PC-3 (cell line): ENCODE results near the gene LRRC42. TPM values are rescaled to one million over a fixed set of nuclear protein-coding genes. Genes with fewer than 3 reads are reported as not detected.

Source experiments
- ATAC-seq: fragments of 200-7000 bp; cut with Tn5 transposase; 2 replicates; pipeline ENCODE4 v1.9.1; 2020; ENCODE audit warnings: mild to moderate bottlenecking, moderate library complexity
- BruUV-seq: library from RNA; stranded (reverse); fragments of 400-500 nt; replicated peaks from 2 replicates; lab custom pipeline; 2021; lab: Mats Ljungman, UMichigan
- CTCF ChIA-PET: fragments of 300-600 bp; sonication (Branson Sonifier 250); formaldehyde crosslinking; loops from one replicate; lab custom pipeline; 2022; ENCODE audit warnings: antibody characterized with exemption; lab: Charles Lee
- POLR2A ChIA-PET: fragments of 300-600 bp; sonication (Branson Sonifier 250); formaldehyde crosslinking; loops from one replicate; lab custom pipeline; 2022; ENCODE audit warnings: antibody characterized with exemption; ENCODE audit not compliant: unreplicated experiment; lab: Charles Lee
- DNase-seq: peaks from one replicate; pipeline ENCODE4 v3.0.0-alpha.2; 2015
- H2AFZ ChIP-seq: fragments of 300-600 bp; sonication (generic); 2 replicates; pipeline ENCODE4 v1.6.0; 2016; ENCODE audit warnings: antibody characterized with exemption, low read length
- H3F3A ChIP-seq: fragments of 300-600 bp; sonication (generic); one replicate; pipeline ENCODE4 v1.6.0; 2017; ENCODE audit warnings: antibody characterized with exemption, low read length, control low read depth, mild to moderate bottlenecking; ENCODE audit not compliant: unreplicated experiment
- H3K27ac ChIP-seq: fragments of 300-600 bp; sonication (generic); 2 replicates; pipeline ENCODE4 v1.5.1; 2016; ENCODE audit warnings: mild to moderate bottlenecking, low read length
- H3K27me3 ChIP-seq: fragments of 300-600 bp; sonication (generic); 2 replicates; pipeline ENCODE4 v1.6.1; 2016; ENCODE audit warnings: low read length, mixed read lengths
- H3K36me3 ChIP-seq: fragments of 300-600 bp; sonication (generic); 2 replicates; pipeline ENCODE4 v1.6.1; 2016; ENCODE audit warnings: low read depth, mixed run types, low read length, mixed read lengths
- H3K4me1 ChIP-seq: fragments of 300-600 bp; sonication (generic); 2 replicates; pipeline ENCODE4 v1.5.1; 2016; ENCODE audit warnings: low read length; ENCODE audit not compliant: insufficient read depth
- H3K4me2 ChIP-seq: fragments of 300-600 bp; sonication (generic); 2 replicates; pipeline ENCODE4 v1.6.0; 2016; ENCODE audit warnings: low read length
- H3K4me3 ChIP-seq: fragments of 300-600 bp; sonication (generic); 2 replicates; pipeline ENCODE4 v1.5.1; 2016; ENCODE audit warnings: mild to moderate bottlenecking, low read length, mixed read lengths
- H3K79me2 ChIP-seq: fragments of 300-600 bp; sonication (generic); 2 replicates; pipeline ENCODE4 v1.6.1; 2017; ENCODE audit warnings: low read length, mixed read lengths
- H3K9ac ChIP-seq: fragments of 300-600 bp; sonication (generic); 2 replicates; pipeline ENCODE4 v1.6.0; 2016; ENCODE audit warnings: mild to moderate bottlenecking, low read length
- H3K9me2 ChIP-seq: fragments of 300-600 bp; sonication (generic); replicated peaks from 2 replicates; pipeline ENCODE4 v1.6.1; 2016; ENCODE audit warnings: mixed run types, low read length, mixed read lengths
- H3K9me3 ChIP-seq: fragments of 300-600 bp; sonication (generic); 2 replicates; pipeline ENCODE4 v1.6.1; 2016; ENCODE audit warnings: low read length, mixed read lengths
- H4K20me1 ChIP-seq: fragments of 300-600 bp; sonication (generic); 2 replicates; pipeline ENCODE4 v1.6.1; 2016; ENCODE audit warnings: low read length, mixed read lengths
- EZH2 ChIP-seq: fragments of 300-600 bp; sonication (generic); IDR thresholded peaks from one replicate; pipeline ENCODE4 v1.6.1; 2017; ENCODE audit warnings: antibody characterized with exemption, mild to moderate bottlenecking, low read length; ENCODE audit not compliant: unreplicated experiment
- EZH2phosphoT487 ChIP-seq: fragments of 300-600 bp; sonication (generic); IDR thresholded peaks from 2 replicates; pipeline ENCODE4 v1.6.1; 2018; ENCODE audit warnings: mild to moderate bottlenecking, antibody characterized with exemption, low read length, borderline replicate concordance
- intact Hi-C: fragments of 100-400 bp; cut with micrococcal nuclease; formaldehyde crosslinking; loops from 2 replicates; pipeline ENCODE4 v1.9.0; 2023
- total RNA-seq: library from RNA; depleted of rRNA; stranded (reverse); fragments of >200 nt; gene quantifications from 2 replicates; pipeline ENCODE4 v1.2.3, GENCODE V29; 2014
- TF ChIP-seq, protein P1 (sequence below): fragments of 300-600 bp; sonication (generic); conservative IDR thresholded peaks from 2 replicates; pipeline ENCODE4 v1.5.1; 2017; ENCODE audit warnings: antibody characterized with exemption, low read depth, mild to moderate bottlenecking, low read length

Gene LRRC42
- total RNA-seq, 1 experiment from 2014 or later, result 27.3 TPM

DNA sequence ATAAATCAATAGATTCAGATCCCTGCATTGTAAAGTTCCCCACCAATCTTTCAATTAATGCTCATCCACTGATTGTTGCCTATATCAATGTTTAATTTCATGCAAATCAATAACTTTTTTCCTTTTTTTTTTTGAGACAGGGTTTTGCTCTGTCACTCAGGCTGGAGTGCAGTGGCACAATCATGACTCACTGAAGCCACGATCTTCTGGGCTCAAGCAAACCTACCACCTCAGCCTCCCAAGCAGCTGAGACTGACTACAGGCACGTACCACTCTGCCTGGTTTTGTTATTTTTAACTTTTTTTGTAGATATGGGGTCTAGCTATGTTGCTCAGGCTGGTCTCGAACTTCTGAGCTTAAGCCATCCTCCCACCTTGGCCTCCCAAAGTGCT lies 26.5 kb upstream of the LRRC42 start:
- peaks cover 4% of the 10 kb centered on the region for H3F3A ChIP-seq
- no peak overlapping the region for H3K27ac ChIP-seq
- ChIA-PET POLR2A (no interaction called here), CTCF (interaction anchor here (0.6 kb wide), 1 partner anchor 19 kb away, joined by 3 read pairs; no protein-coding TSS in a partner anchor)
- no peaks in the 10 kb centered on the region for H3K9me2 ChIP-seq
- no peak overlapping the region for H3K9ac ChIP-seq
- TF ChIP-seq EZH2phosphoT487 (no peak), EZH2 (no peak)
- TF ChIP-seq, protein P1, sequence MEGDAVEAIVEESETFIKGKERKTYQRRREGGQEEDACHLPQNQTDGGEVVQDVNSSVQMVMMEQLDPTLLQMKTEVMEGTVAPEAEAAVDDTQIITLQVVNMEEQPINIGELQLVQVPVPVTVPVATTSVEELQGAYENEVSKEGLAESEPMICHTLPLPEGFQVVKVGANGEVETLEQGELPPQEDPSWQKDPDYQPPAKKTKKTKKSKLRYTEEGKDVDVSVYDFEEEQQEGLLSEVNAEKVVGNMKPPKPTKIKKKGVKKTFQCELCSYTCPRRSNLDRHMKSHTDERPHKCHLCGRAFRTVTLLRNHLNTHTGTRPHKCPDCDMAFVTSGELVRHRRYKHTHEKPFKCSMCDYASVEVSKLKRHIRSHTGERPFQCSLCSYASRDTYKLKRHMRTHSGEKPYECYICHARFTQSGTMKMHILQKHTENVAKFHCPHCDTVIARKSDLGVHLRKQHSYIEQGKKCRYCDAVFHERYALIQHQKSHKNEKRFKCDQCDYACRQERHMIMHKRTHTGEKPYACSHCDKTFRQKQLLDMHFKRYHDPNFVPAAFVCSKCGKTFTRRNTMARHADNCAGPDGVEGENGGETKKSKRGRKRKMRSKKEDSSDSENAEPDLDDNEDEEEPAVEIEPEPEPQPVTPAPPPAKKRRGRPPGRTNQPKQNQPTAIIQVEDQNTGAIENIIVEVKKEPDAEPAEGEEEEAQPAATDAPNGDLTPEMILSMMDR, result no peak
- no peaks in the 10 kb centered on the region for H3K9me3 ChIP-seq
- no peak overlapping the region for H3K4me2 ChIP-seq
- ATAC-seq (peak; percentile 54; the same call in 1 of the 2 replicates), DNase-seq (no peak)
- no TSS peak for BruUV-seq
- no peaks in the 10 kb centered on the region for H3K27me3 ChIP-seq
- H3K4me1 ChIP-seq, result peaks cover 12% of the 10 kb centered on the region; the same call in 1 of the 2 replicates
- no peak overlapping the region for H3K4me3 ChIP-seq
- H3K36me3 ChIP-seq, result peaks cover 22% of the 10 kb centered on the region
- no peaks in the 10 kb centered on the region for H4K20me1 ChIP-seq
- intact Hi-C loops, result no loop called here
- H2AFZ ChIP-seq, result no peak overlapping the region
- H3K79me2 ChIP-seq, result no peaks in the 10 kb centered on the region

DNA sequence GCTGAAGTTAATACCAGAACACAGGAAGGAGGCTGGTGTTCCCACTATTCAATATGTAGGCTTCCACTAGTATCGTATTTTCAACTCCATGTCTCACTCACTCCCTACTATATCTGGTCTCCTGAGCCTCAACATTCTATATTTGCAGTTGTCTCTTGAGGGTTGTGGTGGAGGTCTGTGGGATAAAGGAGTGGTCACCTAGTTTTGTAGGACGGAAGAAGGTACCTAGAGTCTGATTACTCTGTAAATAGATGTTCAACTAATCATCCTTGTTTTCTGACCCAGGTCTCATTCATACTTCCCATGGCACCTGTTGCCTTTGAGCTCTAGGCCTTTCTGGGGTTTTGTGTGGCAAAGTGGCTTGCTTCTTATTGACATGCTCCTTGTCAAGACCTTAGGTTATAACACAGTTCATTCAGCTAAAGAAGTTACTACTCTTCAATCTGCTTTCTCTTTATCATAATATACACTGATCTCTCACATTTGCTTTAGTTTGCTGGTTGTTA lies 18.7 kb upstream of the LRRC42 start:
- no peak overlapping the region for H3K27ac ChIP-seq
- H2AFZ ChIP-seq, result no peak overlapping the region
- no peaks in the 10 kb centered on the region for H4K20me1 ChIP-seq
- no peaks in the 10 kb centered on the region for H3K27me3 ChIP-seq
- TF ChIP-seq EZH2 (no peak), EZH2phosphoT487 (no peak)
- TF ChIP-seq, protein P1, result no peak
- H3K36me3 ChIP-seq, result peaks cover 17% of the 10 kb centered on the region; the same call in 1 of the 2 replicates
- H3F3A ChIP-seq, result no peaks in the 10 kb centered on the region
- no peaks in the 10 kb centered on the region for H3K9me2 ChIP-seq
- ChIA-PET CTCF (no interaction called here), POLR2A (no interaction called here)
- DNase-seq (no peak), ATAC-seq (no peak)
- intact Hi-C loops, result no loop called here
- no TSS peak for BruUV-seq
- H3K9me3 ChIP-seq, result no peaks in the 10 kb centered on the region
- H3K4me3 ChIP-seq, result no peak overlapping the region
- H3K9ac ChIP-seq, result no peak overlapping the region
- H3K4me1 ChIP-seq, result no peaks in the 10 kb centered on the region
- H3K4me2 ChIP-seq, result no peak overlapping the region
- no peaks in the 10 kb centered on the region for H3K79me2 ChIP-seq

DNA sequence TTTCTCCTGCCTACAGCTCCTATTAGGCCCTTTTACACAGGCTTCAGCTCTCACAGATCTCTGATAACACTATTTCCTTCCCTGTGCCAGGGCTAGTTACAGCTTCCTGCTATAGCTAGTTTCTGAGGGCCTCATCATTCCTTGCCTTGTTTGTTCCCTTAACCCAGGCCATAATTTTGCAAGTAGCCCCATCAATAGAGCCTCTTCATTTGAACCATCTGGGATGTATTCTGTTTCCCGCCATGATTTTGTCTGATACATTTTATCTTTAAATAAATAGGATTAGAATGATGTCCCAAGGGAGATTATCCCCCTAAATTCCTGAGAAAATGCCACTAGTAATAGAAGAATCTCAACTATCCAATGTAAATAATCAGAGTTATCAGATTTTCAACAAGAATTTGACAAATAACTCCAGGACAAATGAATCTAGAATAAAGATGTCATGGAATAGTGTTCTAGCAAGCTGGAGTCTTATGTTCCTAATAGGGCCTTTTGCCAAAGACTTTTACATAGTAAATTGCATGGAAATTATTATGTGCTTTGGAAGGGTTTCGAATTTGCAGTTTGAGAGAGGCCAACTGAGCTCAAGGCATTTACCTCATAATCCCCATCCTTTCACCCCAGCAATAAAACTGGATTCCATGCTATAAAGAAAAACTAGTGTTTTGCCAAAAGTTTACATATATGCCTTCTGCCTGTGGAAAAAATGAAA lies 16.7 kb upstream of the LRRC42 start:
- Histone ChIP-seq H3K4me2 (no peak overlapping the region), H3K9ac (no peak overlapping the region), H3K9me2 (no peaks in the 10 kb centered on the region), H3K36me3 (peaks cover 17% of the 10 kb centered on the region), H3K27me3 (no peaks in the 10 kb centered on the region), H2AFZ (no peak overlapping the region), H4K20me1 (no peaks in the 10 kb centered on the region), H3K4me3 (no peak overlapping the region), H3K9me3 (peaks cover 6% of the 10 kb centered on the region; the same call in 1 of the 2 replicates), H3K79me2 (no peaks in the 10 kb centered on the region), H3K4me1 (no peaks in the 10 kb centered on the region), H3F3A (no peaks in the 10 kb centered on the region), H3K27ac (no peak overlapping the region)
- no peak for DNase-seq
- ATAC-seq, result no peak
- TF ChIP-seq EZH2 (no peak), EZH2phosphoT487 (no peak)
- TF ChIP-seq, protein P1, result no peak
- intact Hi-C loops, result no loop called here
- ChIA-PET CTCF (no interaction called here), POLR2A (no interaction called here)
- TSS peak; percentile 8 for BruUV-seq
